NB4 (cell line): ENCODE results near the gene DOC2B.
"Not testable (repeated sequence)": the region's sequence is repeated elsewhere in the genome, so short reads cannot be mapped to it uniquely, and the experiment has no call there.

ENCODE experiments used
- DNase-seq: peaks from one replicate; pipeline ENCODE4 v3.0.0; 2010; ENCODE audit warnings: low read depth
- H3K4me3 ChIP-seq: one replicate; pipeline ENCODE4 v1.5.1; 2011; ENCODE audit warnings: mild to moderate bottlenecking, low read depth, low read length, moderate library complexity
- MYC ChIP-seq: IDR thresholded peaks from 2 replicates; pipeline ENCODE4 v1.6.1; 2011; ENCODE audit warnings: low read depth, low read length
- POLR2A ChIP-seq: IDR thresholded peaks from 2 replicates; pipeline ENCODE4 v1.6.1; 2011; ENCODE audit warnings: mild to moderate bottlenecking; ENCODE audit not compliant: insufficient read length; ENCODE audit errors: extremely low read depth
- TF ChIP-seq, protein P1 (sequence below): IDR thresholded peaks from one replicate; pipeline ENCODE4 v1.5.1; 2012; ENCODE audit warnings: low read depth, low read length
- TF ChIP-seq, protein P2 (sequence below): IDR thresholded peaks from 2 replicates; pipeline ENCODE4 v1.6.1; 2011; ENCODE audit warnings: low read depth, low read length

The DOC2B gene

DNA sequence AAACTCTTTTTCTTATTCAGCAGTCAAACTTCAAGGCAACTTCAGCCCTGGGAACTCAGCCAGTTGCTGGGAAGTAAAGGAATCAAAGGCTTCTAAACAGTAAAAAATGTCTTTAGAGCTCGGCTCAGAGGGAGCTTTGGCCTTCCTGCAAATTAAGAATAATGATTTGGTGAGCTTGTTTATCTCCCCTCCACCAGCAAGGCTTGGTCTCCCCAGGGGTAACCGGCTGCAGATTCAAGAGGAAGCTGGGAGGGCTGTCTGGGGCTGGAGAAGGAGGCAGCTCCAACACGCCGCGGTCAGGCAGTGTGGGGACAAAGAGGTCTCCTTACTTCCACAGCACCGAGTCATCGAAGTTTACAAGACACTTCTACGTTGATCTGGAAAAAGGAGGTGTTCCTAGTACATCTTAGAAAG, 17.7 kb upstream of the DOC2B start:
- no peak overlapping the region for H3K4me3 ChIP-seq
- peak; percentile 28 for DNase-seq
- TF ChIP-seq, protein P1, sequence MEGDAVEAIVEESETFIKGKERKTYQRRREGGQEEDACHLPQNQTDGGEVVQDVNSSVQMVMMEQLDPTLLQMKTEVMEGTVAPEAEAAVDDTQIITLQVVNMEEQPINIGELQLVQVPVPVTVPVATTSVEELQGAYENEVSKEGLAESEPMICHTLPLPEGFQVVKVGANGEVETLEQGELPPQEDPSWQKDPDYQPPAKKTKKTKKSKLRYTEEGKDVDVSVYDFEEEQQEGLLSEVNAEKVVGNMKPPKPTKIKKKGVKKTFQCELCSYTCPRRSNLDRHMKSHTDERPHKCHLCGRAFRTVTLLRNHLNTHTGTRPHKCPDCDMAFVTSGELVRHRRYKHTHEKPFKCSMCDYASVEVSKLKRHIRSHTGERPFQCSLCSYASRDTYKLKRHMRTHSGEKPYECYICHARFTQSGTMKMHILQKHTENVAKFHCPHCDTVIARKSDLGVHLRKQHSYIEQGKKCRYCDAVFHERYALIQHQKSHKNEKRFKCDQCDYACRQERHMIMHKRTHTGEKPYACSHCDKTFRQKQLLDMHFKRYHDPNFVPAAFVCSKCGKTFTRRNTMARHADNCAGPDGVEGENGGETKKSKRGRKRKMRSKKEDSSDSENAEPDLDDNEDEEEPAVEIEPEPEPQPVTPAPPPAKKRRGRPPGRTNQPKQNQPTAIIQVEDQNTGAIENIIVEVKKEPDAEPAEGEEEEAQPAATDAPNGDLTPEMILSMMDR = no peak
- TF ChIP-seq MYC (no peak), POLR2A (no peak)
- TF ChIP-seq, protein P2, sequence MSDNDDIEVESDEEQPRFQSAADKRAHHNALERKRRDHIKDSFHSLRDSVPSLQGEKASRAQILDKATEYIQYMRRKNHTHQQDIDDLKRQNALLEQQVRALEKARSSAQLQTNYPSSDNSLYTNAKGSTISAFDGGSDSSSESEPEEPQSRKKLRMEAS = no peak

DNA sequence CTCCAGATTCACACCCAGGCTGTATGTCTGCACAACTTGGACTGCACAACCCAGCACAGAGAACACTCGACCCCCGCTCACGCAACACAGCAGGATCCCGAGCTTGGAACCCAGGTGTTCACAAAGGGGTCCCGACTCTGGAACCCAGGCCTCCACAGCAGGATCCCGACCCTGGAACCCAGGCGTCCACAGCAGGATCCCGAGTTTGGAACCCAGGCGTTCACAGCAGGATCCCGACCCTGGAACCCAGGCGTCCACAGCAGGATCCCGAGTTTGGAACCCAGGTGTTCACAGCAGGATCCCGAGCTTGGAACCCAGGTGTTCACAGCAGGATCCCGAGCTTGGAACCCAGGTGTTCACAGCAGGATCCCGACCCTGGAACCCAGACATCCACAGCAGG, 16.8 kb upstream of the DOC2B start:
- not testable (repeated sequence) for H3K4me3 ChIP-seq, DNase-seq

DNA sequence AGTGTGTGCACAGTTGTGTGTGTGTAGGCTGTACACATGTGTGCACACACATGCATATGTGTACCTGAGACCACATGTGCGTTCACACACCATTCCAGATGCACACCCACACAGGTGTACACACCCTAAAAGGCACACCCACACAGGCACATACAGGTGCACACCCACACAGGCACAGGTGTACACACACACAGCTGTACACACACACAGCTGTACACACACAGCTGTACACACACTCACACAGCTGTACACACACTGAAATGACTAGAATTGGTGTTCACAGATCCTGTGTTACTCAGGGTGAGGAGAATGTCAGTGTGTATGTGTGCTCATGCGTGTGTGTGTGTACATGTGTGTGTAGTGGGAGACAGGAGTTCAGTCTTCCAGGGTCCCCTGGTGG, 15.9 kb upstream of the DOC2B start:
- H3K4me3 ChIP-seq = no peak overlapping the region
- DNase-seq = no peak
- no peak for TF ChIP-seq MYC
- no peak for TF ChIP-seq POLR2A
- TF ChIP-seq, protein P1 = no peak
- TF ChIP-seq, protein P2 = no peak

DNA sequence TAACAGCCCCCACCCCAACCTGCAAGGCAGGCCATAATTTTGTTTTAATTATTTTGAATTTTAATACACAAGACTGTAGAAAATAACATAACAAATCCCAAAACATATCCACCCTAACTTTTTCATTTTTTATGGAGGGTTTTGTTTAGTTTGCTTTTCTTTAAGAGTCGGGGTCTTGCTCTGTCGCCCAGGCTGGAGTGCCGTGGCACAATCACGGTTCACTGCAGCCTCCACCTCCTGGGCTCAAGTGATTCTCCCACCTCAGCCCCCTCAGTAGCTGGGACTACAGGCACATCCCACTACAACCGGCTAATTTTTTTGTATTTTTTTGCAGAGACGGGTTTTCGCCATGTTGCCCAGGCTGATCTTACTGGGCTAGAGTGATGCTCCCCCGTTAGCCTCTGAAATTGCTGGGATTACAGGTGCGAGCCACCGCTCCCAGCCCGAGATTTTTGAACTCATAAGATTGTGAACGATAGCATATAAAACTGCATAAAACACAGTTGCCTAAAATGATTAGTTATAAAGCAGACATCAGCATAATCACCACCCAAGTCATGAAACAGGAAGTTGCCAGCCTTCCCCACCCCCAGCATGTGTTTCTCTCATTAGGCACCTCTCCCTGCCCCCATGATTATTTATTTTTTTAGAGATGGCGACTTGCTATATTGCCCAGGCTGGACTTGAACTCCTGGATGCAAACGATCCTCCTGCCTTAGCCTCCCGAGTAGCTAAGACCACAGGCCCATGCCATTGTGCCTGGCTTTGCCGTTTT, 13.6 kb upstream of the DOC2B start:
- no peak overlapping the region for H3K4me3 ChIP-seq
- TF ChIP-seq MYC (no peak), POLR2A (no peak)
- TF ChIP-seq, protein P2 = no peak
- TF ChIP-seq, protein P1 = no peak
- peak; percentile 27 for DNase-seq

DNA sequence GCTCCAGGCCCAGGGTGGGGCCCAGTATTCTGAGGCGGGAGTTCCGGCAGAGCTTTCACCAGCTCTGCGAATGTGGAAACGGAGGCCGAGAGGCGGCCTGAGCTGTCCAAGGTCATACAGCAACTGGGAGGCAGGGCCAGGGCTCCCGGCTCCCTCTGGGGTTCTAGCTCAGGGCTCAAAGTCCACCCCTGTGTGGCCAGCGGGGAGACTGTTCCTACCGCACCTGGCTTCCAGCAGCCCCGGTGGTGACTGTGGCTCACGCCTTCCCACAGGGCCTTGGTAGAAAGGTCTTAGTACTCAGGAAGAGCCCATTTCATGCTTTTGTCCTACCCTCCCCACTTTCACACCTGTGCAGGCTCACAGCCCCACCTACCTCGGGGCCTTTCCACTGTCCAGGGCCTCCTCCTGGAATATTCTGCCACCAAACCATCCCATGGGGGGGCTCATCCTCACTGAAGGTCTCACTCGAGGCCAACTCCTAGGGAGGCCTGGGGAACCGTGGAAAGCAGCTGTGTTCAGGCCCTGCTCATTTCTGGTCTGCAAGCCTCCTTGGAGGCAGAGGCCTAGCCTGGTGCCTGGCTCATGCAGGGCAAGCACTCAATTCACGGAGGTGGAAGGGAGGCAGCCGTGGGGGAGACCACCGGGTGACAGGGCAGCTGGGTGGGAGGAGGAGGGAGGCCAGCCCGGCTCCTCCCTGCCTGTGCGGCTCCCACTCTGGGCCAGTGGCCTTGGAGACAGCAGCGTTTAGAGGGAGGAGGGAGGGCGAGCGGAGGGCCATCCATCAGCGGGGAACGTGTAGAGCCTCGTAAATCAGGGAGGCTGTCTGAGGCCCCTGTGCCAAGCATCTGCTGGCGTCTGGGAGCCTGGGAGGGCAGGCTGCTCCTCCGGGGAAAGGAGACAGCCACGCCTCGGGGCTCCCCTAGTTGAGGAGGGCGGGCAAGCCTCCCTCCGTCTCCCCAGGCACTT, 12.7 kb upstream of the DOC2B start:
- TF ChIP-seq MYC (no peak), POLR2A (no peak)
- TF ChIP-seq, protein P1 = no peak
- TF ChIP-seq, protein P2 = no peak
- H3K4me3 ChIP-seq = no peak overlapping the region
- DNase-seq = no peak

DNA sequence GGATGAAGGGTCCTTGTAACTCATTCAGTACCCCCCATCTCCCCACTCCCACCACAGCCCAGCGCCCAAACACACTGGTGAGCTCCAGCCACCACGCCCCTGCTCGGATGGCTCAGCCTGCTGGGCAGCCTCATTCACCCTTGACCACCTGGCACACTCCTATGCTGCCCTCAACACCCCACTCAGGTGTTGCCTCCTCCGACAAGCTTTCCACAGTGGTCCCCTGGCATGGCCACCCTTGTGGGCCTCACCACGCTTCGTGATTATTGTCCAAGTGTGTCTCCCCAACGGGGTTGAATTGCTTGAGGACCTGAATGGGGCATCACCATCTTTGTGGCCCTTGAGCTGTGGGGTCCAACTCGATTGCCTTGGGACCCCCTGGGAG, 12.0 kb upstream of the DOC2B start:
- TF ChIP-seq MYC = no peak
- TF ChIP-seq, protein P1 = no peak
- TF ChIP-seq, protein P2 = no peak
- no peak for TF ChIP-seq POLR2A
- DNase-seq = no peak
- no peak overlapping the region for H3K4me3 ChIP-seq
